SU-DHL-6 (cell line): ENCODE measurements around the gene OR52L1.

Source experiments
- H2AFZ ChIP-seq: fragments of 200-600 bp; sonication (generic); 2 replicates; pipeline ENCODE4 v1.6.1; 2014; ENCODE audit warnings: low read depth, mild to moderate bottlenecking, moderate library complexity, mixed read lengths, antibody characterized with exemption, low read length; ENCODE audit not compliant: severe bottlenecking
- H3F3A ChIP-seq: fragments of 200-600 bp; shearing (Covaris generic); 2 replicates; pipeline ENCODE4 v1.6.0; 2016; ENCODE audit warnings: antibody characterized with exemption, mild to moderate bottlenecking; ENCODE audit not compliant: insufficient read depth
- H3K27ac ChIP-seq: fragments of 200-600 bp; sonication (generic); 2 replicates; pipeline ENCODE4 v1.5.1; 2016; ENCODE audit warnings: low read depth, mild to moderate bottlenecking, low read length, moderate library complexity, mixed read lengths
- H3K27me3 ChIP-seq: fragments of 200-600 bp; sonication (generic), shearing (Covaris generic); 2 replicates; pipeline ENCODE4 v1.6.0; 2014; ENCODE audit warnings: mild to moderate bottlenecking, low read length
- H3K36me3 ChIP-seq: fragments of 200-600 bp; sonication (generic); 2 replicates; pipeline ENCODE4 v1.6.1; 2014; ENCODE audit warnings: mild to moderate bottlenecking, low read length, mixed read lengths
- H3K4me2 ChIP-seq: fragments of 300-600, 200-600 bp; shearing (Covaris generic), sonication (generic); 2 replicates; pipeline ENCODE4 v1.6.0; 2014; ENCODE audit warnings: low read length, low read depth, mild to moderate bottlenecking; ENCODE audit not compliant: poor library complexity, severe bottlenecking
- H3K4me3 ChIP-seq: fragments of 200-600 bp; sonication (generic); 2 replicates; pipeline ENCODE4 v1.5.1; 2014; ENCODE audit warnings: antibody characterized with exemption, low read length, mild to moderate bottlenecking, mixed read lengths; ENCODE audit not compliant: insufficient read depth, poor library complexity, severe bottlenecking
- H3K79me2 ChIP-seq: fragments of 200-600 bp; sonication (generic); 2 replicates; pipeline ENCODE4 v1.6.1; 2014; ENCODE audit warnings: mild to moderate bottlenecking, low read length, moderate library complexity; ENCODE audit not compliant: insufficient read depth
- H3K9ac ChIP-seq: fragments of 200-600 bp; sonication (generic); 2 replicates; pipeline ENCODE4 v1.7.0; 2014; ENCODE audit warnings: mild to moderate bottlenecking, low read length
- H3K9me2 ChIP-seq: fragments of 200-600 bp; sonication (generic); replicated peaks from 2 replicates; pipeline ENCODE4 v1.6.1; 2014; ENCODE audit warnings: low read length; ENCODE audit not compliant: insufficient read depth
- H3K9me3 ChIP-seq: fragments of 200-600 bp; sonication (generic); 2 replicates; pipeline ENCODE4 v1.6.1; 2014; ENCODE audit warnings: low read length, mixed read lengths; ENCODE audit not compliant: insufficient read depth
- H4K20me1 ChIP-seq: fragments of 200-600 bp; sonication (generic); 2 replicates; pipeline ENCODE4 v1.6.1; 2014; ENCODE audit warnings: low read depth, mild to moderate bottlenecking, antibody characterized with exemption, low read length, moderate library complexity, mixed read lengths
- EZH2phosphoT487 ChIP-seq: fragments of 200-600 bp; sonication (generic), shearing (Covaris generic); conservative IDR thresholded peaks from 2 replicates; pipeline ENCODE4 v1.6.1; 2018; ENCODE audit warnings: mild to moderate bottlenecking, antibody characterized with exemption, low read length, moderate library complexity, mixed read lengths
- TF ChIP-seq, protein P1 (sequence below): fragments of 200-600 bp; sonication (generic); IDR thresholded peaks from one replicate; pipeline ENCODE4 v1.5.1; 2017; ENCODE audit warnings: antibody characterized with exemption, mild to moderate bottlenecking, low read length, moderate library complexity; ENCODE audit not compliant: insufficient read depth, poor library complexity, severe bottlenecking

The OR52L1 gene

DNA sequence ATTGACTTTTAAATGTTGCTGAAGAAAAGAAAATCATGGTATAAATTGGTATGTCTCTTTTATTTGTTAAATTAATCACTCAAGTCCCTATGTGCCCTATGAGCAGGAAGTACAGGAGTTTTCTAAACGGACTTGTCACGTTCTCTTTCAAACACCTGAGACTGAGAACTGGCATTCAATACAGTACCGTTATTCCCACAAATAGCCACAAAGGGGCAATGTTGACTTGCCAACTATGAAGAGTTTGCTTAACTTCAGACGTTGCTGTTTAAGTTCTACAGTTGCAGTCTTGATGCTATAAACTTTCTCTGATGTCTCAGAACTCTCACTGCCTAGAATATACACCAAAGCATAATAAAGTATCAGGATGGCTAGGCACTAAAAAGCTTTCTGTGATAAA is 36.2 kb upstream of the OR52L1 start:
- H3K9ac ChIP-seq, result no peak overlapping the region
- H3K79me2 ChIP-seq, result no peaks in the 10 kb centered on the region
- no peak overlapping the region for H3K27ac ChIP-seq
- H3K27me3 ChIP-seq, result no peaks in the 10 kb centered on the region
- H3K4me3 ChIP-seq, result no peak overlapping the region
- no peak overlapping the region for H3K4me2 ChIP-seq
- TF ChIP-seq EZH2phosphoT487, result no peak
- TF ChIP-seq, protein P1, sequence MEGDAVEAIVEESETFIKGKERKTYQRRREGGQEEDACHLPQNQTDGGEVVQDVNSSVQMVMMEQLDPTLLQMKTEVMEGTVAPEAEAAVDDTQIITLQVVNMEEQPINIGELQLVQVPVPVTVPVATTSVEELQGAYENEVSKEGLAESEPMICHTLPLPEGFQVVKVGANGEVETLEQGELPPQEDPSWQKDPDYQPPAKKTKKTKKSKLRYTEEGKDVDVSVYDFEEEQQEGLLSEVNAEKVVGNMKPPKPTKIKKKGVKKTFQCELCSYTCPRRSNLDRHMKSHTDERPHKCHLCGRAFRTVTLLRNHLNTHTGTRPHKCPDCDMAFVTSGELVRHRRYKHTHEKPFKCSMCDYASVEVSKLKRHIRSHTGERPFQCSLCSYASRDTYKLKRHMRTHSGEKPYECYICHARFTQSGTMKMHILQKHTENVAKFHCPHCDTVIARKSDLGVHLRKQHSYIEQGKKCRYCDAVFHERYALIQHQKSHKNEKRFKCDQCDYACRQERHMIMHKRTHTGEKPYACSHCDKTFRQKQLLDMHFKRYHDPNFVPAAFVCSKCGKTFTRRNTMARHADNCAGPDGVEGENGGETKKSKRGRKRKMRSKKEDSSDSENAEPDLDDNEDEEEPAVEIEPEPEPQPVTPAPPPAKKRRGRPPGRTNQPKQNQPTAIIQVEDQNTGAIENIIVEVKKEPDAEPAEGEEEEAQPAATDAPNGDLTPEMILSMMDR, result no peak
- H3K36me3 ChIP-seq, result no peaks in the 10 kb centered on the region
- no peak overlapping the region for H2AFZ ChIP-seq
- no peaks in the 10 kb centered on the region for H3F3A ChIP-seq
- H3K9me2 ChIP-seq, result no peaks in the 10 kb centered on the region
- H3K9me3 ChIP-seq, result no peaks in the 10 kb centered on the region
- H4K20me1 ChIP-seq, result no peaks in the 10 kb centered on the region

DNA sequence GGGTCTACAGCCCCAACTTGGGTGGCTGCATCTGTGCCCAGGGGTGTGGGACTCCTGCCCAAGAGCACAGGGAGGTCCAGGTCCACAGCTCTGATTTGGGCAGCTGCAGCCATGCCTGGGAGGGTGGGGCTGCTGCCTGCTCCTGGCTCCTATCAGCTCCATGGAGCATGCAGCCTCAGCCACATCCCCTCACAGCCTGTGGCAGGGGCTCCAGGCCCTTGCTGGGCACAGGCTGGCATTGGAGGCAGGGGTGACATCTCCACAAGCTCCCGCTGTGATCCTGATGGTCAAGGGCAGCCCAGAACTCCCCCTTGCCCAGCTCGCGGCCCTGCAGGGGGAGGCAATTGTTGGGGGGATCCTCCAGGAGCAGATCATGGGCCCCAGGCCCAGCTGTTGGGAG is 26.3 kb upstream of the OR52L1 start:
- H3K4me3 ChIP-seq, result no peak overlapping the region
- no peak overlapping the region for H3K27ac ChIP-seq
- no peak overlapping the region for H3K9ac ChIP-seq
- no peaks in the 10 kb centered on the region for H3K9me2 ChIP-seq
- no peaks in the 10 kb centered on the region for H3K79me2 ChIP-seq
- 0 out of 2 replicates have a peak, but pooled peaks cover 6% of the 10 kb centered on the region for H3K9me3 ChIP-seq
- no peak overlapping the region for H3K4me2 ChIP-seq
- no peaks in the 10 kb centered on the region for H4K20me1 ChIP-seq
- TF ChIP-seq, protein P1, result no peak
- TF ChIP-seq EZH2phosphoT487, result no peak
- no peak overlapping the region for H2AFZ ChIP-seq
- H3K27me3 ChIP-seq, result no peaks in the 10 kb centered on the region
- H3F3A ChIP-seq, result no peaks in the 10 kb centered on the region
- H3K36me3 ChIP-seq, result no peaks in the 10 kb centered on the region

DNA sequence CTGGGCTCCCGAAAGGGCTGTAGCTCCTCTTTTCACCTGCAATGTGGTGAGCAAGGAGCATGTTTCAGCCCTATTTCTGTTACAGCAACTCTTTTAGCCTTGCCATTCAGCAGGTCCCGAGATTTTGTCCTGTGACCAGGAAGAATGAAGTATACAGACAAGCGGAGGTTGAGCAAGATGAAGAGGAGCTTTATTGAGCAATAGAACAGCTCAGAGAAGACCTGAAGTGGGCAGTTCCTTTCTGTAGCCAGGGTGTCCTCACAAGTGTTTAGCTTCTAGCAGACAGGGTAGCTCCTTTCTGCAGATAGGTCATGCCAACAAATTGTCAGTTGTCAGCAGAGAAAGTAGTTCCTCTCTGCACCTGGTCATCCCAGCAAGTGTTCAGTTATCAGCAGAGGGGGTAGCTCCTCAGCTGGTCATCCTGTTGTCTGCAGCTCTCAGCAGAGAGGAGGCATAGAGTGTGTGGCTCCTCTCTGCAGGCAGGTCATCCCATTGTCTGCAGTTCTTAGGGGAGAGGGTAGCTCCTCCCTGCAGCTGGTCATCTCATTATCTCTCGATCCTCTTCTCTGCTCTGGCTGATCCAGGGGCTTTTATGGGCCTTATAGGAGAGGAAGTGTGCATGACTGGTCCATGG is 25.4 kb upstream of the OR52L1 start:
- TF ChIP-seq, protein P1, result no peak
- TF ChIP-seq EZH2phosphoT487, result no peak
- H3K36me3 ChIP-seq, result no peaks in the 10 kb centered on the region
- H3F3A ChIP-seq, result no peaks in the 10 kb centered on the region
- 0 out of 2 replicates have a peak, but pooled peaks cover 6% of the 10 kb centered on the region for H3K9me3 ChIP-seq
- no peaks in the 10 kb centered on the region for H3K27me3 ChIP-seq
- no peaks in the 10 kb centered on the region for H3K79me2 ChIP-seq
- no peaks in the 10 kb centered on the region for H3K9me2 ChIP-seq
- no peak overlapping the region for H3K27ac ChIP-seq
- no peak overlapping the region for H3K9ac ChIP-seq
- H3K4me3 ChIP-seq, result no peak overlapping the region
- no peak overlapping the region for H3K4me2 ChIP-seq
- H4K20me1 ChIP-seq, result no peaks in the 10 kb centered on the region
- no peak overlapping the region for H2AFZ ChIP-seq
